Measurements from ENCODE around the gene MYF6. TPM values are rescaled to one million over a fixed set of nuclear protein-coding genes. Genes with fewer than 3 reads are reported as not detected.

Gene MYF6
- total and polyA plus RNA-seq, 9 of the 15 experiments (the other 6 are each of a cell fraction or from before 2014, with no cell fraction given): not detected

DNA sequence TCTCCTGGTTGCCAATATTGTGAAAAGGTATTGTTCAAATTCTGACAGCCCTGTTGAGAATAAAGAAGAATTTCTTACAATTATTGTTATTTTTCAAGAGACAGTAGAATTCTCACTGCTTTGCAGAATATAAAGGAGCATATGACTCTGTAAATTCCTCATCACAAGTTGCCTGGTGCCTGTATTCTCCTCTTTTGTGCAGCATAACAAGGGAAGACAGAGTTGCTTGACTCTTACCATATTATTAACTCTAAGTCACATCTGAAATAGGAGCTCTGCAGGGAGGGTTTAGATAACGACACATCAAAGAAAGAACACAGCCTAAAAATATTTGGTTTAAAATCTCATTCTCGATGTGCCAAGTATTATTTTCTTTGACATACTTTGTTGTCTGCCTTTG is 40.4 kb downstream of the MYF6 start:
- H4K20me1 ChIP-seq (replicated peaks; ENCODE audit: control insufficient read depth, insufficient read depth, low read length): no peaks in the 10 kb centered on the region
- no peak overlapping the region for H3K4me2 ChIP-seq (ENCODE audit: insufficient read depth, low read length)
- H3K9me3 ChIP-seq (replicated peaks; ENCODE audit: control insufficient read depth, insufficient read depth, low read depth, low read length): no peaks in the 10 kb centered on the region
- BruUV-seq (replicated peaks): no TSS peak
- 0% methylated on average over 2 of the region's 2 CpGs for WGBS (ENCODE audit: insufficient coverage, low coverage, missing lambda C conversion rate)
- no peaks in the 10 kb centered on the region for H3K9me1 ChIP-seq (ENCODE audit: control insufficient read depth, insufficient read depth, low read length)
- intact Hi-C loops (cut with micrococcal nuclease): no loop called here
- ChIA-PET CTCF (ENCODE audit: low intra/inter-chr PET ratio) (no interaction called here), POLR2A (no interaction called here)
- no peak for ATAC-seq
- H3K27ac ChIP-seq (ENCODE audit: extremely low read depth, low read depth, low read length): no peak overlapping the region
- no peak overlapping the region for H2AFZ ChIP-seq (ENCODE audit: low read depth, low read length)
- DNase-seq (ENCODE audit: extremely low read depth in 1 of 4, low spot score in 3 of 4): no peak
- no peak for FAIRE-seq
- no peak overlapping the region for H3K9ac ChIP-seq (ENCODE audit: insufficient read depth in 1 of 2, low read depth in 2 of 2, low read length in 2 of 2)
- TF ChIP-seq CHCHD3 (CRISPR knock-in tag; IDR thresholded peaks at IDR 0.05): no peak
- no peak for TF ChIP-seq MBD1 (CRISPR knock-in tag; IDR thresholded peaks at IDR 0.05)
- in situ Hi-C loops (cut with MboI): no loop called here
- no peak overlapping the region for H3K4me3 ChIP-seq
- no peaks in the 10 kb centered on the region for H3K36me3 ChIP-seq (ENCODE audit: control insufficient read depth, insufficient read depth, low read length)
- H3K4me1 ChIP-seq (replicated peaks in 1 of 2; ENCODE audit: control insufficient read depth in 2 of 2, insufficient read depth in 2 of 2, low read length in 2 of 2): no peaks in the 10 kb centered on the region
- no peaks in the 10 kb centered on the region for H3K79me2 ChIP-seq (ENCODE audit: control insufficient read depth, insufficient read depth, low read length)
- no peaks in the 10 kb centered on the region for H3K27me3 ChIP-seq (ENCODE audit: control insufficient read depth in 2 of 2, insufficient read depth in 2 of 2, low read length in 2 of 2)

DNA sequence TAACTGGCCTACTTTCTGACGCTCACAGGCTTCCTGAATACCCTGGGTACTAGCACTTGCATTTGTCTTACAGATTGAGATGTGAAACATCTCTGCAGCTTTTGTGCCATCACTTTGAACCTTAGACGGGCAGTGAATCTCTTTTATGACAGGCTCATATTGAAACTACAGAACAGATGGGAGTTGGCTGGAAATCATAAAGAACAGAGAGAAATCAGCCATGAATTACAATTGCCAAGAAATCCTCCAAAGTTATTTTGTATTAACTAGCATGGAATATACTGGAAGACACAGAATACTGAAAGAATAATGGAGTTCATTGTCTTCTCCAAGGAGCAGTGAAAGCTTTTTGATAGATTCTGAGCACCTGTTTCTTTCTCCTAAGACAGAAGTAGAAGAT is 42.0 kb downstream of the MYF6 start:
- H3K9ac ChIP-seq (ENCODE audit: insufficient read depth in 1 of 2, low read depth in 2 of 2, low read length in 2 of 2): no peak overlapping the region
- no peak for ATAC-seq
- H3K79me2 ChIP-seq (ENCODE audit: control insufficient read depth, insufficient read depth, low read length): no peaks in the 10 kb centered on the region
- ChIA-PET POLR2A (no interaction called here), CTCF (ENCODE audit: low intra/inter-chr PET ratio) (no interaction called here)
- intact Hi-C loops (cut with micrococcal nuclease) (no loop called here), in situ Hi-C loops (cut with MboI) (no loop called here)
- no peaks in the 10 kb centered on the region for H4K20me1 ChIP-seq (replicated peaks; ENCODE audit: control insufficient read depth, insufficient read depth, low read length)
- H3K4me1 ChIP-seq (replicated peaks in 1 of 2; ENCODE audit: control insufficient read depth in 2 of 2, insufficient read depth in 2 of 2, low read length in 2 of 2): no peaks in the 10 kb centered on the region
- no peak overlapping the region for H2AFZ ChIP-seq (ENCODE audit: low read depth, low read length)
- H3K27me3 ChIP-seq (ENCODE audit: control insufficient read depth in 2 of 2, insufficient read depth in 2 of 2, low read length in 2 of 2): no peaks in the 10 kb centered on the region
- no TSS peak for BruUV-seq (replicated peaks)
- no peaks in the 10 kb centered on the region for H3K36me3 ChIP-seq (ENCODE audit: control insufficient read depth, insufficient read depth, low read length)
- 0% methylated on average over 2 of the region's 2 CpGs for WGBS (ENCODE audit: insufficient coverage, low coverage, missing lambda C conversion rate)
- H3K4me3 ChIP-seq: no peak overlapping the region
- no peak overlapping the region for H3K27ac ChIP-seq (ENCODE audit: extremely low read depth, low read depth, low read length)
- FAIRE-seq: no peak
- no peak for DNase-seq (ENCODE audit: extremely low read depth in 1 of 4, low spot score in 3 of 4)
- H3K4me2 ChIP-seq (ENCODE audit: insufficient read depth, low read length): no peak overlapping the region
- no peak for TF ChIP-seq SPI1 (IDR thresholded peaks at IDR 0.05; ENCODE audit: borderline replicate concordance, low read depth, low read length)
- TF ChIP-seq RB1 (IDR thresholded peaks at IDR 0.05; ENCODE audit: low read depth): no peak
- TF ChIP-seq NFATC3 (IDR thresholded peaks at IDR 0.05): no peak
- TF ChIP-seq ZNF174 (CRISPR knock-in tag; IDR thresholded peaks at IDR 0.05): no peak
- no peak for TF ChIP-seq TCFL5 (CRISPR knock-in tag; conservative IDR thresholded peaks at IDR 0.05)
- TF ChIP-seq SNIP1 (IDR thresholded peaks at IDR 0.05; ENCODE audit: low read depth): no peak
- TF ChIP-seq ZNF551 (CRISPR knock-in tag; IDR thresholded peaks at IDR 0.05): no peak
- no peak for TF ChIP-seq SMARCA5 (IDR thresholded peaks at IDR 0.05)
- no peak for TF ChIP-seq RBM34 (IDR thresholded peaks at IDR 0.05; ENCODE audit: borderline replicate concordance, insufficient read depth, low read length)
- TF ChIP-seq NFIC (IDR thresholded peaks at IDR 0.05): no peak
- TF ChIP-seq PURB (CRISPR knock-in tag; IDR thresholded peaks at IDR 0.05; ENCODE audit: low read depth): no peak
- TF ChIP-seq ZEB2 (IDR thresholded peaks at IDR 0.05): no peak
- no peak for TF ChIP-seq ETV6 (IDR thresholded peaks at IDR 0.05; ENCODE audit: borderline replicate concordance in 1 of 2, low read depth in 2 of 2, low read length in 1 of 2)
- TF ChIP-seq ETV6 (CRISPR knock-in tag; IDR thresholded peaks at IDR 0.05; ENCODE audit: borderline replicate concordance): no peak
- no peak for TF ChIP-seq PCBP1 (IDR thresholded peaks at IDR 0.05; ENCODE audit: low read depth, low read length, poor library complexity, severe bottlenecking)
- no peaks in the 10 kb centered on the region for H3K9me3 ChIP-seq (replicated peaks; ENCODE audit: control insufficient read depth, insufficient read depth, low read depth, low read length)
- no peaks in the 10 kb centered on the region for H3K9me1 ChIP-seq (ENCODE audit: control insufficient read depth, insufficient read depth, low read length)
